ENCODE data around the gene G6PC3. TPM values are rescaled to one million over a fixed set of nuclear protein-coding genes. Genes with fewer than 3 reads are reported as not detected.
"Not testable (repeated sequence)": the region's sequence is repeated elsewhere in the genome, so short reads cannot be mapped to it uniquely, and the experiment has no call there.

The G6PC3 gene
- total RNA-seq (2014; rRNA removed; shearing (Covaris generic)), result 18.2 and 22.9 TPM in 2 replicates

GRCh38 chr17:44070455-44071197 lies at the start of gene G6PC3:
Gene G6PC3 (plus strand): TSS chr17:44070735. CDS start chr17:44070966, 231 bp downstream.
- peak; percentile 92 for DNase-seq (ENCODE audit: low read depth)

GRCh38 chr17:44021227-44021626 lies 49.3 kb upstream of the G6PC3 start:
- DNase-seq (ENCODE audit: low read depth), result not testable (repeated sequence)

- no peak for DNase-seq (ENCODE audit: low read depth)
Measured at GRCh38 chr17:44022246-44022645, 48.3 kb upstream of the G6PC3 start.

GRCh38 chr17:44023545-44024270 lies 46.8 kb upstream of the G6PC3 start:
- DNase-seq (ENCODE audit: low read depth), result no peak

GRCh38 chr17:44024271-44024663 lies 46.3 kb upstream of the G6PC3 start:
- DNase-seq (ENCODE audit: low read depth), result no peak

- no peak for DNase-seq (ENCODE audit: low read depth)
Measured at GRCh38 chr17:44024853-44025252, 45.7 kb upstream of the G6PC3 start.

- DNase-seq (ENCODE audit: low read depth), result no peak
Measured at GRCh38 chr17:44029736-44030135, 40.8 kb upstream of the G6PC3 start.

- no peak for DNase-seq (ENCODE audit: low read depth)
Measured at GRCh38 chr17:44030482-44030881, 40.1 kb upstream of the G6PC3 start.

GRCh38 chr17:44033861-44034408 lies 36.6 kb upstream of the G6PC3 start:
- no peak for DNase-seq (ENCODE audit: low read depth)

GRCh38 chr17:44034688-44035087 lies 35.8 kb upstream of the G6PC3 start:
- not testable (repeated sequence) for DNase-seq (ENCODE audit: low read depth)

- DNase-seq (ENCODE audit: low read depth), result no peak
Measured at GRCh38 chr17:44037471-44037870, 33.1 kb upstream of the G6PC3 start.

- peak; percentile 14 for DNase-seq (ENCODE audit: low read depth)
Measured at GRCh38 chr17:44038604-44039011, 31.9 kb upstream of the G6PC3 start.

GRCh38 chr17:44039829-44040635 lies 30.5 kb upstream of the G6PC3 start:
- no peak for DNase-seq (ENCODE audit: low read depth)

- DNase-seq (ENCODE audit: low read depth), result no peak
Measured at GRCh38 chr17:44043272-44043696, 27.3 kb upstream of the G6PC3 start.

- DNase-seq (ENCODE audit: low read depth), result no peak
Measured at GRCh38 chr17:44044071-44044470, 26.5 kb upstream of the G6PC3 start.

- DNase-seq (ENCODE audit: low read depth), result no peak
Measured at GRCh38 chr17:44045486-44045885, 25.0 kb upstream of the G6PC3 start.

GRCh38 chr17:44046893-44047292 lies 23.6 kb upstream of the G6PC3 start:
- not testable (repeated sequence) for DNase-seq (ENCODE audit: low read depth)

GRCh38 chr17:44049294-44050060 lies 21.1 kb upstream of the G6PC3 start:
- no peak for DNase-seq (ENCODE audit: low read depth)

GRCh38 chr17:44053125-44053872 lies 17.2 kb upstream of the G6PC3 start:
- DNase-seq (ENCODE audit: low read depth), result no peak

- no peak for DNase-seq (ENCODE audit: low read depth)
Measured at GRCh38 chr17:44059101-44059892, 11.2 kb upstream of the G6PC3 start.

All from RPMI7951 (cell line).